H1 (cell line): ENCODE measurements around the gene MMP8. TPM values are rescaled to one million over a fixed set of nuclear protein-coding genes. Genes with fewer than 3 reads are reported as not detected.

Experiments
- CTCF ChIA-PET: fragments of 300-600 bp; sonication (Branson Sonifier 250); formaldehyde crosslinking; loops from one replicate; lab custom pipeline; 2021; ENCODE audit not compliant: partially characterized antibody; lab: Charles Lee
- POLR2A ChIA-PET: fragments of 300-600 bp; sonication (Branson Sonifier 250); formaldehyde crosslinking; loops from one replicate; lab custom pipeline; 2021; ENCODE audit warnings: inconsistent platforms; ENCODE audit not compliant: partially characterized antibody; lab: Charles Lee
- DNase-seq, 2 experiments: peaks; one replicate each; pipeline versions ENCODE4 v3.0.0 to v3.0.0-alpha.2; 2010 to 2022; ENCODE audit warnings: low spot score in 2 of 2, low read depth in 1 of 2, mixed read lengths in 1 of 2
- FAIRE-seq: peaks from 2 replicates; lab custom pipeline; 2011; peaks lifted over from hg19 to GRCh38; lab: Jason Lieb, UNC
- H2AFZ ChIP-seq: 2 replicates; pipeline ENCODE4 v1.8.1; 2012; ENCODE audit warnings: low read length, inconsistent platforms
- H2AK5ac ChIP-seq: 2 replicates; pipeline ENCODE4 v1.6.1; 2013; ENCODE audit warnings: low read depth, low read length
- H2BK120ac ChIP-seq: replicated peaks from 2 replicates; pipeline ENCODE3; 2013; ENCODE audit warnings: low read depth, low read length, inconsistent platforms
- H2BK12ac ChIP-seq: 2 replicates; pipeline ENCODE4 v1.6.1; 2013; ENCODE audit warnings: low read depth, low read length
- H2BK15ac ChIP-seq: 2 replicates; pipeline ENCODE4 v1.6.1; 2013; ENCODE audit warnings: low read length
- H2BK20ac ChIP-seq: 2 replicates; pipeline ENCODE4 v1.6.1; 2013; ENCODE audit warnings: low read length
- H2BK5ac ChIP-seq: 2 replicates; pipeline ENCODE4 v1.6.1; 2013; ENCODE audit warnings: low read depth, low read length
- H3K14ac ChIP-seq: 2 replicates; pipeline ENCODE4 v1.6.1; 2013; ENCODE audit warnings: inconsistent platforms; ENCODE audit not compliant: insufficient read length
- H3K18ac ChIP-seq: 2 replicates; pipeline ENCODE4 v1.6.1; 2013; ENCODE audit warnings: low read length; ENCODE audit errors: extremely low read depth
- H3K23ac ChIP-seq: 2 replicates; pipeline ENCODE4 v1.6.1; 2013; ENCODE audit warnings: inconsistent platforms; ENCODE audit not compliant: insufficient read length
- H3K23me2 ChIP-seq: 2 replicates; pipeline ENCODE4 v1.6.1; 2013; ENCODE audit warnings: low read depth, low read length
- H3K27ac ChIP-seq: 2 replicates; pipeline ENCODE4 v1.6.1; 2011; ENCODE audit warnings: low read depth, low read length, inconsistent platforms
- H3K27me3 ChIP-seq, 4 experiments: replicated peaks in 1 of 4; 1 replicate in 1 of 4; 2 replicates in 3 of 4; pipeline versions ENCODE4 v1.6.1 to v1.8.1; 2011 to 2013; ENCODE audit warnings: low read length in 3 of 4, mild to moderate bottlenecking in 3 of 4, inconsistent platforms in 2 of 4, mixed read lengths in 2 of 4, moderate library complexity in 1 of 4; ENCODE audit not compliant: control insufficient read depth in 3 of 4, insufficient read depth in 3 of 4; ENCODE audit errors: extremely low read depth in 1 of 4
- H3K36me3 ChIP-seq, 4 experiments: 2 replicates each; pipeline versions ENCODE4 v1.6.1 to v1.8.1; 2011 to 2013; ENCODE audit warnings: mild to moderate bottlenecking in 4 of 4, low read length in 3 of 4, moderate library complexity in 2 of 4, control low read depth in 1 of 4, inconsistent platforms in 1 of 4; ENCODE audit not compliant: insufficient read depth in 4 of 4, control insufficient read depth in 2 of 4
- H3K4ac ChIP-seq: replicated peaks from 2 replicates; pipeline ENCODE3; 2013; ENCODE audit warnings: low read length, low read depth, mixed read lengths, inconsistent platforms; ENCODE audit not compliant: insufficient read length
- H3K4me1 ChIP-seq, 4 experiments: replicated peaks in 1 of 4; 1 replicate in 1 of 4; 2 replicates in 3 of 4; pipeline versions ENCODE4 v1.6.1 to v1.8.1; 2011 to 2013; ENCODE audit warnings: low read length in 3 of 4, inconsistent platforms in 2 of 4, mixed read lengths in 1 of 4; ENCODE audit not compliant: insufficient read depth in 4 of 4, control insufficient read depth in 3 of 4
- H3K4me2 ChIP-seq, 2 experiments: 2 replicates each; pipeline versions ENCODE4 v1.6.1 to v1.8.1; 2011 to 2013; ENCODE audit warnings: low read depth in 2 of 2, low read length in 2 of 2, control low read depth in 1 of 2, inconsistent platforms in 1 of 2, mild to moderate bottlenecking in 1 of 2; ENCODE audit not compliant: insufficient read depth in 1 of 2
- H3K4me3 ChIP-seq, 4 experiments: fragments of 200-600, 300-600 bp in 1 of 4; sonication (generic), shearing (Covaris generic), sonication (Bioruptor Twin) in 1 of 4; 2 replicates each; pipeline versions ENCODE4 v1.5.1 to v1.8.1; 2011 to 2016; ENCODE audit warnings: low read length in 4 of 4, low read depth in 3 of 4, control low read depth in 2 of 4, inconsistent platforms in 2 of 4, mild to moderate bottlenecking in 2 of 4, mixed read lengths in 1 of 4, moderate library complexity in 1 of 4; ENCODE audit not compliant: insufficient read depth in 2 of 4; ENCODE audit errors: extremely low read depth in 1 of 4
- H3K56ac ChIP-seq: replicated peaks from 2 replicates; pipeline ENCODE3; 2013; ENCODE audit warnings: low read depth, mild to moderate bottlenecking, mixed read lengths, low read length, inconsistent platforms; ENCODE audit not compliant: insufficient read length
- H3K79me1 ChIP-seq: 2 replicates; pipeline ENCODE4 v1.6.1; 2013; ENCODE audit warnings: low read depth, low read length, control low read depth
- H3K79me2 ChIP-seq, 2 experiments: 2 replicates each; pipeline versions ENCODE4 v1.6.1 to v1.8.1; 2012 to 2013; ENCODE audit warnings: low read length in 2 of 2, mild to moderate bottlenecking in 2 of 2, inconsistent platforms in 1 of 2; ENCODE audit not compliant: insufficient read depth in 2 of 2, control insufficient read depth in 1 of 2
- H3K9ac ChIP-seq, 4 experiments: replicated peaks in 1 of 4; 1 replicate in 1 of 4; 2 replicates in 3 of 4; pipeline versions ENCODE4 v1.6.1 to v1.8.1; 2011 to 2013; ENCODE audit warnings: low read depth in 3 of 4, low read length in 3 of 4, control low read depth in 2 of 4, mild to moderate bottlenecking in 2 of 4, moderate library complexity in 2 of 4, inconsistent platforms in 1 of 4; ENCODE audit errors: extremely low read depth in 1 of 4
- H3K9me3 ChIP-seq, 2 experiments: 2 replicates each; pipeline versions ENCODE4 v1.6.1 to v1.8.1; 2012 to 2013; ENCODE audit warnings: mild to moderate bottlenecking in 2 of 2, moderate library complexity in 2 of 2, control low read depth in 1 of 2, inconsistent platforms in 1 of 2, low read depth in 1 of 2, low read length in 1 of 2, mixed read lengths in 1 of 2; ENCODE audit not compliant: insufficient read depth in 2 of 2
- H4K20me1 ChIP-seq, 2 experiments: replicated peaks in 1 of 2; 2 replicates each; pipeline versions ENCODE3 to v1.8.1; 2011 to 2013; ENCODE audit warnings: inconsistent platforms in 2 of 2, low read length in 2 of 2, mild to moderate bottlenecking in 1 of 2; ENCODE audit not compliant: insufficient read depth in 2 of 2, control insufficient read depth in 1 of 2
- H4K5ac ChIP-seq: 2 replicates; pipeline ENCODE4 v1.6.1; 2013; ENCODE audit warnings: low read length, low read depth, mixed read lengths, inconsistent platforms; ENCODE audit not compliant: insufficient read length
- H4K8ac ChIP-seq: 2 replicates; pipeline ENCODE4 v1.8.0; 2013; ENCODE audit warnings: mild to moderate bottlenecking, moderate library complexity, low read length, inconsistent platforms; ENCODE audit not compliant: insufficient read depth; ENCODE audit errors: extremely low read depth
- H4K91ac ChIP-seq: replicated peaks from 2 replicates; pipeline ENCODE3; 2013; ENCODE audit warnings: low read length, mixed read lengths, inconsistent platforms; ENCODE audit not compliant: insufficient read length
- BRCA1 ChIP-seq: IDR thresholded peaks from 2 replicates; pipeline ENCODE4 v1.6.1; 2012; ENCODE audit warnings: low read depth, low read length, improper control_type of control experiment
- CEBPB ChIP-seq: IDR thresholded peaks from 2 replicates; pipeline ENCODE4 v1.6.1; 2012; ENCODE audit warnings: low read depth, low read length
- GTF2F1 ChIP-seq: IDR thresholded peaks from 2 replicates; pipeline ENCODE4 v1.6.1; 2012; ENCODE audit warnings: low read depth, low read length, improper control_type of control experiment, borderline replicate concordance
- KDM4A ChIP-seq: IDR thresholded peaks from one replicate; pipeline ENCODE4 v1.7.1; 2012; ENCODE audit warnings: low read depth, mild to moderate bottlenecking, moderate library complexity, low read length, inconsistent platforms; ENCODE audit not compliant: severe bottlenecking
- KDM5A ChIP-seq: fragments of 200-600 bp; IDR thresholded peaks from 2 replicates; pipeline ENCODE4 v1.7.1; 2012; ENCODE audit warnings: mild to moderate bottlenecking, low read length, inconsistent platforms, mixed read lengths
- SIN3A ChIP-seq, 2 experiments: IDR thresholded peaks in 1 of 2; conservative IDR thresholded peaks in 1 of 2; 2 replicates each; pipeline ENCODE4 v1.6.1; 2011 to 2012; ENCODE audit warnings: low read length in 2 of 2, improper control_type of control experiment in 1 of 2, low read depth in 1 of 2, mild to moderate bottlenecking in 1 of 2
- TAF7 ChIP-seq: optimal IDR thresholded peaks from 2 replicates; pipeline ENCODE3; 2011; ENCODE audit warnings: low read depth, mild to moderate bottlenecking, inconsistent platforms, low read length, moderate library complexity, borderline replicate concordance
- WGBS, 2 experiments: shearing (Covaris generic) in 1 of 2; methylation state at CpG; one replicate each; pipeline versions ENCODE4 v1.1.6 to v1.1.7; 2013 to 2015; ENCODE audit warnings: low lambda C conversion rate in 2 of 2, mixed read lengths in 2 of 2, inconsistent platforms in 1 of 2, low coverage in 1 of 2, missing lambda C conversion rate in 1 of 2; ENCODE audit not compliant: insufficient replicate concordance in 2 of 2, insufficient coverage in 1 of 2, insufficient read length in 1 of 2; ENCODE audit errors: extremely low coverage in 1 of 2, missing lambda C conversion rate in 1 of 2; 5-methylcytosine and 5-hydroxymethylcytosine counted together
- polyA plus RNA-seq, 7 experiments: library from polyadenylated mRNA; depleted of rRNA in 3 of 7; stranded (reverse) in 5 of 7; unstranded in 2 of 7; fragments of >200 nt in 5 of 7; fragments of 200-250 nt in 2 of 7; gene quantifications; 1 replicate in 5 of 7; 2 replicates in 1 of 7; 4 replicates in 1 of 7; pipeline versions ENCODE4 v1.2.1 to v1.2.3, GENCODE V29; 2011 to 2013; ENCODE audit warnings: missing spikeins in 2 of 7, mixed read lengths in 2 of 7
- total RNA-seq: library from RNA; stranded (reverse); fragmentation: NEBNext Ultra II Directional; extraction: Animal tissue kit (Norgen Biotek cat#: 25700); gene quantifications from 2 replicates; pipeline ENCODE4 v1.2.1, GENCODE V29; 2021

Gene MMP8
- total and polyA plus RNA-seq, 2 of the 8 experiments (the other 6 are each of a cell fraction or from before 2014, with no cell fraction given) = not detected

GRCh38 chr11:102704841-102705240 lies 19.9 kb downstream of the MMP8 start:
- no peak for FAIRE-seq
- 93% methylated on average over 3 of the region's 3 CpGs; no CpG with 5 or more reads in 1 of the 2 experiments for WGBS, 2 experiments
- no peak overlapping the region for H2BK20ac ChIP-seq

More at GRCh38 chr11:102704841-102705240, 19.9 kb downstream of the MMP8 start:
- CTCF ChIA-PET = interaction anchor here (2.3 kb wide), 1 partner anchor 28 kb away, joined by 5 read pairs; no protein-coding TSS in a partner anchor
- Histone ChIP-seq H2BK120ac (no peak overlapping the region), H2AK5ac (no peak overlapping the region), H3K18ac (no peak overlapping the region), H3K79me2 (no peaks in the 10 kb centered on the region), H3K23ac (no peak overlapping the region), H2BK12ac (no peak overlapping the region), H3K4me3 (no peak overlapping the region), H3K4me1 (peaks cover 0 to 3% (median 0%) of the 10 kb centered on the region in 4 experiments; a peak in 1 of 7 replicates), H3K9me3 (no peaks in the 10 kb centered on the region), H3K23me2 (no peaks in the 10 kb centered on the region), H3K79me1 (no peaks in the 10 kb centered on the region), H3K4ac (no peak overlapping the region), H4K5ac (no peak overlapping the region), H3K9ac (no peak overlapping the region), H3K27me3 (peaks cover 0 to 1% (median 0%) of the 10 kb centered on the region in 4 experiments; a peak in 1 of 7 replicates), H3K56ac (no peak overlapping the region), H2BK15ac (no peak overlapping the region), H4K20me1 (no peaks in the 10 kb centered on the region), H4K91ac (no peak overlapping the region), H3K27ac (no peak overlapping the region), H4K8ac (no peak overlapping the region), H2BK5ac (no peak overlapping the region), H2AFZ (no peak overlapping the region), H3K36me3 (no peaks in the 10 kb centered on the region), H3K4me2 (no peak overlapping the region), H3K14ac (no peak overlapping the region)
- DNase-seq = no peak
- POLR2A ChIA-PET = no interaction called here
- TF ChIP-seq TAF7 (no peak), SIN3A (conservative IDR thresholded peaks at IDR 0.05 in 1 of 2, IDR thresholded peaks at IDR 0.05 in 1 of 2; ENCODE audit: low read depth in 1 of 2, low read length in 2 of 2) (no peak), BRCA1 (no peak), CEBPB (no peak), KDM5A (no peak), KDM4A (no peak), GTF2F1 (no peak)
